Karpas-422 (cell line): Measurements from ENCODE around the gene ZNF345. TPM values are rescaled to one million over a fixed set of nuclear protein-coding genes. Genes with fewer than 3 reads are reported as not detected.

Source experiments
- DNase-seq: peaks from one replicate; pipeline ENCODE4 v3.0.0-alpha.2; 2015
- H2AFZ ChIP-seq: fragments of 200-600 bp; sonication (generic); 2 replicates; pipeline ENCODE4 v1.6.1; 2014; ENCODE audit warnings: antibody characterized with exemption, low read length, mixed read lengths
- H3K27ac ChIP-seq: fragments of 200-600 bp; sonication (generic); 2 replicates; pipeline ENCODE4 v1.5.1; 2014; ENCODE audit warnings: mild to moderate bottlenecking, low read length, moderate library complexity
- H3K27me3 ChIP-seq: fragments of 200-600 bp; sonication (generic); 2 replicates; pipeline ENCODE4 v1.6.1; 2014; ENCODE audit warnings: low read length, mixed read lengths
- H3K36me3 ChIP-seq: fragments of 200-600 bp; sonication (generic); 2 replicates; pipeline ENCODE4 v1.6.1; 2014; ENCODE audit warnings: low read length, mixed read lengths; ENCODE audit not compliant: insufficient read depth
- H3K4me1 ChIP-seq: fragments of 200-600 bp; sonication (generic); 2 replicates; pipeline ENCODE4 v1.6.1; 2014; ENCODE audit warnings: mild to moderate bottlenecking, low read length, mixed read lengths
- H3K4me2 ChIP-seq: fragments of 200-600 bp; sonication (generic); 2 replicates; pipeline ENCODE4 v1.6.1; 2014; ENCODE audit warnings: low read length, low read depth, mild to moderate bottlenecking; ENCODE audit not compliant: poor library complexity, severe bottlenecking
- H3K4me3 ChIP-seq: fragments of 200-600 bp; sonication (generic); 2 replicates; pipeline ENCODE4 v1.5.1; 2014; ENCODE audit warnings: mild to moderate bottlenecking, antibody characterized with exemption, low read length, mixed read lengths
- H3K79me2 ChIP-seq: fragments of 200-600 bp; sonication (generic); 2 replicates; pipeline ENCODE4 v1.6.1; 2014; ENCODE audit warnings: mild to moderate bottlenecking, low read length, mixed read lengths
- H3K9ac ChIP-seq: fragments of 200-600 bp; sonication (generic); 2 replicates; pipeline ENCODE4 v1.6.0; 2014; ENCODE audit warnings: low read length
- H3K9me2 ChIP-seq: fragments of 200-600 bp; sonication (generic), shearing (Covaris generic); replicated peaks from 2 replicates; pipeline ENCODE4 v1.6.0; 2014; ENCODE audit warnings: mild to moderate bottlenecking, low read length, moderate library complexity; ENCODE audit not compliant: insufficient read depth
- H3K9me3 ChIP-seq: fragments of 300-700, 200-600 bp; sonication (generic); 2 replicates; pipeline ENCODE4 v1.6.1; 2014; ENCODE audit warnings: low read length, mixed read lengths
- H4K20me1 ChIP-seq: fragments of 200-600 bp; sonication (generic); 2 replicates; pipeline ENCODE4 v1.6.1; 2014; ENCODE audit warnings: mild to moderate bottlenecking, antibody characterized with exemption, low read length, low read depth; ENCODE audit not compliant: insufficient read depth
- total RNA-seq: library from RNA; depleted of rRNA; stranded (reverse); fragments of >200 nt; shearing (Covaris generic); gene quantifications from 2 replicates; pipeline ENCODE4 v1.2.3, GENCODE V29; 2014; ENCODE audit warnings: low replicate concordance; rRNA removed

ZNF345 gene
- total RNA-seq, result 4.4 and 11.3 TPM in 2 replicates

GRCh38 chr19:36850559-36851442 is at the start of gene ZNF345:
Gene ZNF345, plus strand, starts transcription at chr19:36850876. Its CDS starts 25,955 bp downstream, at chr19:36876831.
- peak within 1 kb of the TSS; percentile 85 for H3K9ac ChIP-seq
- peak within 1 kb of the TSS; percentile 94 for H2AFZ ChIP-seq

GRCh38 chr19:36805364-36805763 is 45.3 kb upstream of the ZNF345 start:
- no peak overlapping the region for H2AFZ ChIP-seq
- H3K9me3 ChIP-seq, result peaks cover 13% of the 10 kb centered on the region
- H3K4me2 ChIP-seq, result no peak overlapping the region
- no peak overlapping the region for H3K4me3 ChIP-seq
- no peak for DNase-seq
- no peaks in the 10 kb centered on the region for H3K4me1 ChIP-seq
- no peaks in the 10 kb centered on the region for H3K36me3 ChIP-seq
- H3K79me2 ChIP-seq, result no peaks in the 10 kb centered on the region
- H3K27ac ChIP-seq, result no peak overlapping the region
- no peaks in the 10 kb centered on the region for H3K9me2 ChIP-seq
- no peaks in the 10 kb centered on the region for H4K20me1 ChIP-seq
- no peak overlapping the region for H3K9ac ChIP-seq
- no peaks in the 10 kb centered on the region for H3K27me3 ChIP-seq

More at GRCh38 chr19:36850559-36851442, at the start of gene ZNF345:
- H4K20me1 ChIP-seq, result no peaks in the 10 kb centered on the region
- peak within 1 kb of the TSS; percentile 85 for H3K4me2 ChIP-seq
- peak within 1 kb of the TSS; percentile 92 for H3K4me3 ChIP-seq
- no peaks in the 10 kb centered on the region for H3K27me3 ChIP-seq
- peaks cover 39% of the 10 kb centered on the region for H3K36me3 ChIP-seq
- H3K9me2 ChIP-seq, result no peaks in the 10 kb centered on the region
- H3K4me1 ChIP-seq, result peaks cover 12% of the 10 kb centered on the region
- peak; percentile 98 for DNase-seq
- H3K9me3 ChIP-seq, result peaks cover 8% of the 10 kb centered on the region
- H3K27ac ChIP-seq, result peak within 1 kb of the TSS; percentile 48; the same call in 1 of the 2 replicates
- H3K79me2 ChIP-seq, result peaks cover 53% of the 10 kb centered on the region

GRCh38 chr19:36807029-36807428 is 43.6 kb upstream of the ZNF345 start:
- no peaks in the 10 kb centered on the region for H3K9me2 ChIP-seq
- no peaks in the 10 kb centered on the region for H3K4me1 ChIP-seq
- H3K4me2 ChIP-seq, result no peak overlapping the region
- H2AFZ ChIP-seq, result no peak overlapping the region
- DNase-seq, result no peak
- no peaks in the 10 kb centered on the region for H3K27me3 ChIP-seq
- no peak overlapping the region for H3K4me3 ChIP-seq
- H3K79me2 ChIP-seq, result no peaks in the 10 kb centered on the region
- H3K9me3 ChIP-seq, result peaks cover 18% of the 10 kb centered on the region
- H3K36me3 ChIP-seq, result no peaks in the 10 kb centered on the region
- H4K20me1 ChIP-seq, result no peaks in the 10 kb centered on the region
- H3K27ac ChIP-seq, result no peak overlapping the region
- no peak overlapping the region for H3K9ac ChIP-seq

GRCh38 chr19:36819130-36819630 is 31.5 kb upstream of the ZNF345 start:
- no peak for DNase-seq
- Histone ChIP-seq H3K9ac (no peak overlapping the region), H3K79me2 (no peaks in the 10 kb centered on the region), H3K27me3 (no peaks in the 10 kb centered on the region), H3K4me1 (no peaks in the 10 kb centered on the region), H3K27ac (no peak overlapping the region), H3K4me3 (no peak overlapping the region), H2AFZ (no peak overlapping the region), H3K9me2 (no peaks in the 10 kb centered on the region), H3K36me3 (peaks cover 57% of the 10 kb centered on the region), H4K20me1 (no peaks in the 10 kb centered on the region), H3K4me2 (no peak overlapping the region), H3K9me3 (peaks cover 65% of the 10 kb centered on the region)

GRCh38 chr19:36821758-36822157 is 28.9 kb upstream of the ZNF345 start:
- peaks cover 76% of the 10 kb centered on the region for H3K36me3 ChIP-seq
- no peak for DNase-seq
- no peak overlapping the region for H3K27ac ChIP-seq
- H4K20me1 ChIP-seq, result no peaks in the 10 kb centered on the region
- H3K9me2 ChIP-seq, result no peaks in the 10 kb centered on the region
- no peak overlapping the region for H3K4me3 ChIP-seq
- no peaks in the 10 kb centered on the region for H3K4me1 ChIP-seq
- H3K27me3 ChIP-seq, result no peaks in the 10 kb centered on the region
- H2AFZ ChIP-seq, result no peak overlapping the region
- no peaks in the 10 kb centered on the region for H3K79me2 ChIP-seq
- H3K4me2 ChIP-seq, result no peak overlapping the region
- no peak overlapping the region for H3K9ac ChIP-seq
- H3K9me3 ChIP-seq, result peaks cover 55% of the 10 kb centered on the region

- no peak overlapping the region for H3K27ac ChIP-seq
- no peak overlapping the region for H3K9ac ChIP-seq
- no peak overlapping the region for H3K4me3 ChIP-seq
- H3K79me2 ChIP-seq, result peaks cover 58% of the 10 kb centered on the region
- no peak overlapping the region for H2AFZ ChIP-seq
- peaks cover 59% of the 10 kb centered on the region for H3K36me3 ChIP-seq
- H3K27me3 ChIP-seq, result no peaks in the 10 kb centered on the region
- no peaks in the 10 kb centered on the region for H3K9me2 ChIP-seq
- no peaks in the 10 kb centered on the region for H4K20me1 ChIP-seq
- DNase-seq, result no peak
- H3K9me3 ChIP-seq, result peaks cover 57% of the 10 kb centered on the region
- no peaks in the 10 kb centered on the region for H3K4me1 ChIP-seq
- no peak overlapping the region for H3K4me2 ChIP-seq
Observed at GRCh38 chr19:36833430-36833829, 17.2 kb upstream of the ZNF345 start.

- Histone ChIP-seq H3K4me1 (no peaks in the 10 kb centered on the region), H3K4me2 (no peak overlapping the region), H3K4me3 (no peak overlapping the region), H3K79me2 (peaks cover 61% of the 10 kb centered on the region), H2AFZ (no peak overlapping the region), H3K36me3 (peaks cover 56% of the 10 kb centered on the region), H3K27me3 (no peaks in the 10 kb centered on the region), H3K9me3 (peaks cover 47% of the 10 kb centered on the region), H3K9ac (no peak overlapping the region), H3K9me2 (no peaks in the 10 kb centered on the region), H3K27ac (no peak overlapping the region), H4K20me1 (no peaks in the 10 kb centered on the region)
- DNase-seq, result no peak
Observed at GRCh38 chr19:36837176-36837905, 13.3 kb upstream of the ZNF345 start.
